Stomach (tissue), 9 donors: ENCODE results near the gene OSBPL2. TPM values are rescaled to one million over a fixed set of nuclear protein-coding genes. Genes with fewer than 3 reads are reported as not detected.

Source experiments
- DNase-seq, 2 donors: peaks; one replicate each; pipeline versions ENCODE4 v3.0.0 to v3.0.0-alpha.2; 2013 to 2019
- H3K27ac ChIP-seq, 5 donors: fragments of 200-600 bp in 4 of 5; sonication (generic) in 4 of 5; one replicate each; pipeline ENCODE4 v1.5.1; 2013 to 2019; ENCODE audit warnings: mild to moderate bottlenecking in 1 of 5, moderate library complexity in 1 of 5
- H3K27me3 ChIP-seq, 3 donors: fragments of 200-600 bp; sonication (generic); one replicate each; pipeline ENCODE4 v1.5.1; 2017 to 2019; ENCODE audit warnings: mixed run types in 1 of 3
- H3K36me3 ChIP-seq, 4 donors: fragments of 200-600 bp; sonication (generic); 1 replicate in 3 of 4; 2 replicates in 1 of 4; pipeline ENCODE4 v1.5.1; 2016 to 2019
- H3K4me1 ChIP-seq, 4 donors: fragments of 200-600 bp; sonication (generic); one replicate each; pipeline ENCODE4 v1.5.1; 2016 to 2019
- H3K4me3 ChIP-seq, 4 donors: fragments of 200-600 bp; sonication (generic) in 3 of 4; one replicate each; pipeline ENCODE4 v1.5.1; 2016 to 2019; ENCODE audit warnings: mild to moderate bottlenecking in 1 of 4
- H3K9me3 ChIP-seq, 4 donors: fragments of 200-600 bp; sonication (generic); one replicate each; pipeline ENCODE4 v1.5.1; 2016 to 2019
- CTCF ChIP-seq, 7 experiments: fragments of 450-650 bp in 4 of 7; fragments of 200-600 bp in 3 of 7; sonication (generic) in 3 of 7; IDR thresholded peaks; one replicate each; pipeline ENCODE4 v1.5.1; 2016 to 2019; ENCODE audit warnings: antibody characterized with exemption in 7 of 7, control low read depth in 2 of 7, mild to moderate bottlenecking in 1 of 7
- EP300 ChIP-seq: sonication (generic); formaldehyde crosslinking; IDR thresholded peaks from one replicate; pipeline ENCODE4 v1.6.1; 2017; ENCODE audit warnings: antibody characterized with exemption
- POLR2A ChIP-seq, 4 donors: fragments of 450-650 bp; IDR thresholded peaks; one replicate each; pipeline ENCODE4 v1.6.1; 2016; ENCODE audit warnings: antibody characterized with exemption in 4 of 4, control low read depth in 2 of 4, mild to moderate bottlenecking in 1 of 4, moderate library complexity in 1 of 4
- POLR2AphosphoS5 ChIP-seq, 3 donors: sonication (generic); formaldehyde crosslinking; IDR thresholded peaks; one replicate each; pipeline ENCODE4 v1.6.1; 2016; ENCODE audit warnings: antibody characterized with exemption in 3 of 3
- WGBS, 5 donors: extraction: QIAGEN DNeasy Blood & Tissue Kit in 3 of 5; methylation state at CpG; one replicate each; pipeline versions ENCODE4 v1.1.5 to v1.1.7; 2013 to 2018; 5-methylcytosine and 5-hydroxymethylcytosine counted together
- intact Hi-C: fragments of 100-400 bp; cut with DNase I; formaldehyde crosslinking; loops from one replicate; pipeline ENCODE4 v1.15.1; 2023; ENCODE audit warnings: low total_unique reads
- polyA plus RNA-seq, 3 donors: library from polyadenylated mRNA; stranded (reverse); fragments of 200-250 nt; gene quantifications; one replicate each; pipeline ENCODE4 v1.2.3, GENCODE V29; 2013
- total RNA-seq, 5 donors: library from RNA; depleted of rRNA; stranded (reverse); fragments of >200 nt; gene quantifications; one replicate each; pipeline versions ENCODE4 v1.1.0 to v1.2.3, GENCODE V29; 2014 to 2016
- donor health status: healthy with polysubstance abuse.
- donor health status: Bipolar disorder and iron deficiency.
- donor health status: healthy.

OSBPL2 gene
- total and polyA plus RNA-seq, 8 donors = 15.1 to 83.4 (median 36.7) TPM

- H3K27ac ChIP-seq = no peak overlapping the region
- 88 to 96% (median 92%) methylated on average over 8 to 18 of the region's 18 CpGs for WGBS, 5 donors
Measured at GRCh38 chr20:62311150-62311549, 72.8 kb downstream of the OSBPL2 start.

GRCh38 chr20:62311832-62312661, 73.7 kb downstream of the OSBPL2 start:
- DNase-seq = no peak
- TF ChIP-seq CTCF (IDR thresholded peaks at IDR 0.05) = no peak
- no peak for TF ChIP-seq POLR2A (IDR thresholded peaks at IDR 0.05)
- TF ChIP-seq POLR2AphosphoS5 (IDR thresholded peaks at IDR 0.05) = no peak
- TF ChIP-seq EP300 = no peak
- intact Hi-C loops = no loop called here
- no peaks in the 10 kb centered on the region for H3K9me3 ChIP-seq
- peaks cover 0 to 16% (median 3%) of the 10 kb centered on the region in 4 donors for H3K4me1 ChIP-seq
- H3K27me3 ChIP-seq = no peaks in the 10 kb centered on the region
- H3K27ac ChIP-seq = no peak overlapping the region
- H3K4me3 ChIP-seq = no peak overlapping the region
- WGBS, 5 donors = 89 to 95% (median 93%) methylated on average over 9 to 60 of the region's 60 CpGs
- peaks cover 71 to 100% (median 97%) of the 10 kb centered on the region in 4 donors for H3K36me3 ChIP-seq

More at GRCh38 chr20:62311150-62311549, 72.8 kb downstream of the OSBPL2 start:
- Histone ChIP-seq H3K4me1 (peaks cover 0 to 25% (median 7%) of the 10 kb centered on the region in 4 donors), H3K36me3 (peaks cover 71 to 100% (median 97%) of the 10 kb centered on the region in 4 donors), H3K9me3 (no peaks in the 10 kb centered on the region), H3K4me3 (no peak overlapping the region), H3K27me3 (no peaks in the 10 kb centered on the region)
- intact Hi-C loops = no loop called here
- no peak for TF ChIP-seq EP300
- no peak for TF ChIP-seq POLR2AphosphoS5 (IDR thresholded peaks at IDR 0.05)
- no peak for TF ChIP-seq CTCF (IDR thresholded peaks at IDR 0.05)
- TF ChIP-seq POLR2A (IDR thresholded peaks at IDR 0.05) = no peak
- DNase-seq = no peak

- no peak overlapping the region for H3K27ac ChIP-seq
- no peak overlapping the region for H3K4me3 ChIP-seq
- no peaks in the 10 kb centered on the region for H3K27me3 ChIP-seq
- no peak for DNase-seq
- intact Hi-C loops = no loop called here
- no peaks in the 10 kb centered on the region for H3K9me3 ChIP-seq
- TF ChIP-seq POLR2A (IDR thresholded peaks at IDR 0.05) (no peak), EP300 (no peak), POLR2AphosphoS5 (IDR thresholded peaks at IDR 0.05) (no peak), CTCF (IDR thresholded peaks at IDR 0.05) (no peak)
- peaks cover 71 to 100% (median 97%) of the 10 kb centered on the region in 4 donors for H3K36me3 ChIP-seq
- 85 to 93% (median 89%) methylated on average over 13 to 16 of the region's 16 CpGs for WGBS, 5 donors
- H3K4me1 ChIP-seq = peaks cover 0 to 10% (median 0%) of the 10 kb centered on the region in 4 donors
Measured at GRCh38 chr20:62312662-62312977, 74.3 kb downstream of the OSBPL2 start.

GRCh38 chr20:62313021-62313420, 74.7 kb downstream of the OSBPL2 start:
- DNase-seq = no peak
- TF ChIP-seq EP300 (no peak), POLR2A (IDR thresholded peaks at IDR 0.05) (no peak), POLR2AphosphoS5 (IDR thresholded peaks at IDR 0.05) (no peak), CTCF (IDR thresholded peaks at IDR 0.05) (no peak)
- H3K27me3 ChIP-seq = no peaks in the 10 kb centered on the region
- no peak overlapping the region for H3K27ac ChIP-seq
- H3K36me3 ChIP-seq = peaks cover 67 to 97% (median 94%) of the 10 kb centered on the region in 4 donors
- no peaks in the 10 kb centered on the region for H3K9me3 ChIP-seq
- H3K4me3 ChIP-seq = no peak overlapping the region
- H3K4me1 ChIP-seq = peaks cover 0 to 6% (median 0%) of the 10 kb centered on the region in 4 donors
- intact Hi-C loops = no loop called here
- 84 to 95% (median 90%) methylated on average over 15 to 26 of the region's 26 CpGs for WGBS, 5 donors
